Stimulated activated CD4-positive, alpha-beta T cell treated with anti-CD3 and anti-CD28 coated beads, Interleukin-4, amount 100 ng/mL, for 4 hours (primary cell): ENCODE measurements around the gene HAAO.
"Not testable (repeated sequence)": the region's sequence is repeated elsewhere in the genome, so short reads cannot be mapped to it uniquely, and the experiment has no call there.

Source experiments
- DNase-seq, 2 experiments: peaks; one replicate each; pipeline ENCODE4 v3.0.0-alpha.2; 2020

HAAO gene

GRCh38 chr2:42742740-42743658 lies 49.4 kb downstream of the HAAO start:
- DNase-seq = no peak

DNA sequence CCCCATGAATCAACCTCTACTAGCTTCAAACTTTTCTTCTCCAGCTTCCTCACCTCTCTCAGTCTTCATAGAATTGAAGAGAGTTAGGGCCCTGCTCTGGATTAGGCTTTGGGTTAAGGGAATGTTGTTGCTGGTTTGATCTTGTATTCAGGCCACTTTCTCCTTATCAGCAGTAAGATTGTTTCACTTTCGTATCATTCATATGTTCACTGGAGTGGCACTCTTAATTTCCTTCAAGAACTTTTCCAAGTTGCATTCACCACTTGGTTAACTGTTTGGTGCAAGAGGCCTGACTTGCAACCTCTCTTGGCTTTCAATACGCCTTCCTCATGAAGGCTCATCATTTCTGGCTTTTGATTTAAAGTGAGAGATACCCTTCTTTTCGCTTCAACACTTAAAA lies 51.2 kb downstream of the HAAO start:
- no peak for DNase-seq

GRCh38 chr2:42736598-42737322 lies 55.6 kb downstream of the HAAO start:
- no peak for DNase-seq

DNA sequence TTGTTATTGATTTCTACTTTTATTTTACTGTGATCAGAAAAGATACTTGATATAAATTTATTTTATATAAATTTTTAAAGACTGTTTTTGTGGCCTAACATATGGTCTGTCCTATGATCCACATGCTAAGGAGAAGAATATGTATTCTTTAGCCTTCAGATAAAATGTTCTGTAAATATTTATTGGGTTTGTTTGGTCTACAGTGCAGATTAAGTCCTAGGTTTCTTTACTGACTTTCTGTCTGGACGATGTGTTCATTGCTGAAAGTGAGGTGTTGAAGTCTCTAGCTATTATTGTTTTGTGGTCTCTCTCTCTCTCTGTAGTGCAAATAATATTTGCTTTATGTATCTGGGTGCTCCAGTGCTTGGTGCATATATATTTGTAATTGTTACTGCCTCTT lies 58.5 kb downstream of the HAAO start:
- no peak for DNase-seq

DNA sequence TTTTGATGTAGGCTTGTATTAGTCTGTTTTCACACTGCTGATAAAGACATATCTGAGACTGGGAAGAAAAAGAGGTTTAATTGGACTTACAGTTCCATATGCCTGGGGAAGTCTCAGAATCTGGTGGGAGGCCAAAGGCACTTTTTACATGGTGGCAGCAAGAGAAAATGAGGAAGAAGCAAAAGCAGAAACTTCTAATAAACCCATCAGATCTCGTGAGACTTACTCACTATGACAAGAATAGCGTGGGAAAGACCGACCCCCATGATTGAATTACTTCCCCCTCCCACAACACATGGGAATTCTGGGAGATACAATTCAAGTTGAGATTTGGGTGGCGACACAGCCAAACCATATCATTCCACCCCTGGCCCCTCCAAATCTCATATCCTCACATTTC lies 61.1 kb downstream of the HAAO start:
- DNase-seq = not testable (repeated sequence)

DNA sequence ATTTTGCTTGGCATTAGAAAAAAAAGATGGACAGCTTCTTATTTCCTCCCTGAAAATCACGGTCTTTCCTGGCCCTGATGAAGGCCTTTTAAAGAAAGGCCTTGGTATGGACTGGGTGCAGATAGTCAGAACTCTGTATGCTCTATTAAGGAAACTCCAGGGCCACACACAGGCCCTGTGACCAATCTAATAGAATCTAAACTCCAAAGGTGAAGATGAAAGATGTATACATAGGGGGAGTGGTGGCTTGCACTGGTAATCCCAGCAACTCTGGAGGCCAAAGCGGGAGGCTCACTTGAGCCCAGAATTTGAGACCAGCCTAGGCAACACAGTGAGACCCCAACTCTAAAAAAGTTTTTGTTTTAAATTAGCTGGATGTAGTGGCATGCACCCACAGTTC lies 65.7 kb downstream of the HAAO start:
- DNase-seq = no peak

DNA sequence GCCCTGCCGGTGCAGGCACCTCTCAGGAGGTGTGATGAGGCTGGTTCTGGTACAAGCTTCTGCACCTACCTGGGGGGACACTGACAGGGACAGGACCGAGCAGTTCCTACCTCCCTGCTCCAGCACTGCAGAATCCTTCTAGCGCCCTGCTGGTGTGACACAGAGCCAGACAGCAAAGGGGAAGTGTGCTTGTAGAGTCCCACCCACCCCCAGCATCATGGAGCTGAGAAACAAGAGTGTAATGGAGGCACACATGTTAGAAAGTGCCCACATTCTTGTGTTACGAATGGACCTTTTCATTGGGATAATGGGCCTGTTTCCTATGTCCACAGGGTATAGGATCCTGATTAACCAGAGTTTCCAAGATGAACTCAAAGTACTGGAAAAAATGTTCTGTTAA lies 66.7 kb downstream of the HAAO start:
- DNase-seq = no peak

DNA sequence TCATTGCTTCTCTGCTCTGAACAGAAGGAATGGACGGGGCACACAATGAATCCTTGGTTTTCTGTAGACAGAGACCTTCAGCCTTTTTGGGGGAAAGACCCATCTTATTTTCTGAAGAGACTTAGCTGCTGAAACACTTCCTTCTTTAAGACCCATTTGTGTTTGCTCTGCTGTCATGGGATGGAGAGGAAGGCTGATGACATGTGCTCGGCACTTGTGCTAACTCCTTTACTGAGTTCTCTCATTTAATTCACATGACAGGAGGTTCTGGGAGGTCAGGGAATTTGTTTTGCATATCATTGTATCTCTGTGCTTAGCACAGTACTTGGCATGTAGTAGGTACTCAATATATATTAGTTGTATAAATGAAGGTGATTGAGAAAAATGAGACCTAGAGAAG lies 67.5 kb downstream of the HAAO start:
- DNase-seq = no peak

- no peak for DNase-seq
These were observed 68.9 kb downstream of the HAAO start for GRCh38 chr2:42723465-42723864.

DNA sequence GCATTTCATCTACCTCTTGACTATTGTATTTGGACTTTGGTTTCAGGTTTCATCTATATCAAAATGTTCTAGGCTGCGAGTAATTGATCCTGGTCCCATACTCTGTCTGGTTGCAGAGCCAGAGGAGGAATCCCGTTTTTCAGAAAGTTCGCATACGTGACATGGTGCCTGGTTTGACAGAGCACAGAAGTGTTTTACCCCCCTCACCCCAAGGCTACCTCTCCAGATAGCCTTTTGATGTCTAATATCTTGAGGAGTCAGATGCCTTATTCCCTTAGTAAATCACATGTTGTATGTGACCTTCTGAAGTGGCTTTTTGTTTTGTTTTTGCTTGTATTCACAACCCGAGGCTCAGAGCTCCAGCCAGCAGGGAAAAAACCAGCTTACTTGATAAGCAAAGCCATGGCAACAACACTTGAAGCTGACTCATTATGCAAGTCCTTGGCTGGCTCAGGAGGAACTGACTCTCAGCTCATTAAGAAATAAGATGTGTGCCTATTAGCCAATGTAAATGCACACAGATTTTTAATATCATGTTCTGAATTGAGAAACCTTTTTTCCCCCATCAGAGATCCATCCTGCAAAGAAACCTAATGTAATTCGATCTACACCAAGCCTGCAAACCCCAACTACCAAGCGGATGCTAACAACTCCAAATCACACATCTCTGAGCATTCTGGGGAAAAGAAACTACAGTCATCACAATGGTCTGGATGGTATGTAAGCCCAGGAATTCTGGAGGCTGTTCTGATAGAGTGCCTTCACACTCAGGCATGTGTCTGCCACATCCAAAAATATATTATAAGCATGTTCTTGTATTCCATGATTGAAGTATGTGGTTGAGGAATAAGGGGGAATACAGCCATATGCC lies 69.8 kb downstream of the HAAO start:
- DNase-seq = no peak

GRCh38 chr2:42721898-42722297 lies 70.5 kb downstream of the HAAO start:
- no peak for DNase-seq
